ENCODE measurements around the gene FAM81B.
"Not testable (repeated sequence)": the region's sequence is repeated elsewhere in the genome, so short reads cannot be mapped to it uniquely, and the experiment has no call there.

The FAM81B gene

GRCh38 chr5:95375591-95375990, 15.6 kb upstream of the FAM81B start:
- Histone ChIP-seq H3K9me3 (ENCODE audit: control insufficient read depth in 1 of 2, low read length in 2 of 2) (peaks cover 0 to 4% of the 10 kb centered on the region in 2 donors), H3K27me3 (ENCODE audit: low read depth, low read length) (no peaks in the 10 kb centered on the region), H3K27ac (ENCODE audit: low read length) (no peak overlapping the region), H3K4me3 (ENCODE audit: low read depth in 1 of 2, low read length in 2 of 2) (no peak overlapping the region), H3K4me1 (ENCODE audit: control insufficient read depth in 1 of 2, insufficient read depth in 2 of 2, low read length in 2 of 2) (no peaks in the 10 kb centered on the region), H3K36me3 (ENCODE audit: control insufficient read depth in 1 of 2, insufficient read depth in 2 of 2, low read length in 2 of 2) (no peaks in the 10 kb centered on the region)

- H3K36me3 ChIP-seq (ENCODE audit: control insufficient read depth in 1 of 2, insufficient read depth in 2 of 2, low read length in 2 of 2), result no peaks in the 10 kb centered on the region
- no peaks in the 10 kb centered on the region for H3K4me1 ChIP-seq (ENCODE audit: control insufficient read depth in 1 of 2, insufficient read depth in 2 of 2, low read length in 2 of 2)
- no peak overlapping the region for H3K27ac ChIP-seq (ENCODE audit: low read length)
- peaks cover 0 to 4% of the 10 kb centered on the region in 2 donors for H3K9me3 ChIP-seq (ENCODE audit: control insufficient read depth in 1 of 2, low read length in 2 of 2)
- no peak overlapping the region for H3K4me3 ChIP-seq (ENCODE audit: low read depth in 1 of 2, low read length in 2 of 2)
- H3K27me3 ChIP-seq (ENCODE audit: low read depth, low read length), result no peaks in the 10 kb centered on the region
These were observed 12.0 kb upstream of the FAM81B start for GRCh38 chr5:95379133-95379532.

- Histone ChIP-seq H3K36me3 (ENCODE audit: control insufficient read depth in 1 of 2, insufficient read depth in 2 of 2, low read length in 2 of 2) (no peaks in the 10 kb centered on the region), H3K4me1 (ENCODE audit: control insufficient read depth in 1 of 2, insufficient read depth in 2 of 2, low read length in 2 of 2) (no peaks in the 10 kb centered on the region), H3K27me3 (ENCODE audit: low read depth, low read length) (no peaks in the 10 kb centered on the region), H3K9me3 (ENCODE audit: control insufficient read depth in 1 of 2, low read length in 2 of 2) (peaks cover 0 to 4% of the 10 kb centered on the region in 2 donors), H3K4me3 (ENCODE audit: low read depth in 1 of 2, low read length in 2 of 2) (no peak overlapping the region), H3K27ac (ENCODE audit: low read length) (no peak overlapping the region)
These were observed 11.0 kb upstream of the FAM81B start for GRCh38 chr5:95380103-95380628.

GRCh38 chr5:95382801-95383200, 8.4 kb upstream of the FAM81B start:
- Histone ChIP-seq H3K36me3 (ENCODE audit: control insufficient read depth in 1 of 2, insufficient read depth in 2 of 2, low read length in 2 of 2) (no peaks in the 10 kb centered on the region), H3K27ac (ENCODE audit: low read length) (no peak overlapping the region), H3K9me3 (ENCODE audit: control insufficient read depth in 1 of 2, low read length in 2 of 2) (peaks cover 0 to 4% of the 10 kb centered on the region in 2 donors), H3K27me3 (ENCODE audit: low read depth, low read length) (no peaks in the 10 kb centered on the region), H3K4me1 (ENCODE audit: control insufficient read depth in 1 of 2, insufficient read depth in 2 of 2, low read length in 2 of 2) (no peaks in the 10 kb centered on the region), H3K4me3 (ENCODE audit: low read depth in 1 of 2, low read length in 2 of 2) (no peak overlapping the region)

GRCh38 chr5:95384485-95385213, 6.5 kb upstream of the FAM81B start:
- H3K27me3 ChIP-seq (ENCODE audit: low read depth, low read length), result no peaks in the 10 kb centered on the region
- no peak overlapping the region for H3K27ac ChIP-seq (ENCODE audit: low read length)
- H3K4me3 ChIP-seq (ENCODE audit: low read depth in 1 of 2, low read length in 2 of 2), result no peak overlapping the region
- H3K9me3 ChIP-seq (ENCODE audit: control insufficient read depth in 1 of 2, low read length in 2 of 2), result peaks cover 0 to 4% of the 10 kb centered on the region in 2 donors
- H3K36me3 ChIP-seq (ENCODE audit: control insufficient read depth in 1 of 2, insufficient read depth in 2 of 2, low read length in 2 of 2), result no peaks in the 10 kb centered on the region
- no peaks in the 10 kb centered on the region for H3K4me1 ChIP-seq (ENCODE audit: control insufficient read depth in 1 of 2, insufficient read depth in 2 of 2, low read length in 2 of 2)

GRCh38 chr5:95385334-95385733, 5.8 kb upstream of the FAM81B start:
- no peaks in the 10 kb centered on the region for H3K36me3 ChIP-seq (ENCODE audit: control insufficient read depth in 1 of 2, insufficient read depth in 2 of 2, low read length in 2 of 2)
- no peak overlapping the region for H3K4me3 ChIP-seq (ENCODE audit: low read depth in 1 of 2, low read length in 2 of 2)
- H3K9me3 ChIP-seq (ENCODE audit: control insufficient read depth in 1 of 2, low read length in 2 of 2), result no peaks in the 10 kb centered on the region
- no peak overlapping the region for H3K27ac ChIP-seq (ENCODE audit: low read length)
- no peaks in the 10 kb centered on the region for H3K27me3 ChIP-seq (ENCODE audit: low read depth, low read length)
- H3K4me1 ChIP-seq (ENCODE audit: control insufficient read depth in 1 of 2, insufficient read depth in 2 of 2, low read length in 2 of 2), result no peaks in the 10 kb centered on the region

GRCh38 chr5:95391965-95392364, 799 bp downstream of the FAM81B start:
- H3K36me3 ChIP-seq (ENCODE audit: control insufficient read depth in 1 of 2, insufficient read depth in 2 of 2, low read length in 2 of 2); H3K27ac ChIP-seq (ENCODE audit: low read length): not testable (repeated sequence)

GRCh38 chr5:95392593-95393182, 1.5 kb downstream of the FAM81B start:
- Histone ChIP-seq H3K36me3 (ENCODE audit: control insufficient read depth in 1 of 2, insufficient read depth in 2 of 2, low read length in 2 of 2) (no peaks in the 10 kb centered on the region), H3K4me3 (ENCODE audit: low read depth in 1 of 2, low read length in 2 of 2) (no peak overlapping the region), H3K9me3 (ENCODE audit: control insufficient read depth in 1 of 2, low read length in 2 of 2) (no peaks in the 10 kb centered on the region), H3K27ac (ENCODE audit: low read length) (no peak overlapping the region), H3K27me3 (ENCODE audit: low read depth, low read length) (no peaks in the 10 kb centered on the region), H3K4me1 (ENCODE audit: control insufficient read depth in 1 of 2, insufficient read depth in 2 of 2, low read length in 2 of 2) (no peaks in the 10 kb centered on the region)

More at GRCh38 chr5:95391965-95392364, 799 bp downstream of the FAM81B start:
- H3K27me3 ChIP-seq (ENCODE audit: low read depth, low read length); H3K4me1 ChIP-seq (ENCODE audit: control insufficient read depth in 1 of 2, insufficient read depth in 2 of 2, low read length in 2 of 2); H3K9me3 ChIP-seq (ENCODE audit: control insufficient read depth in 1 of 2, low read length in 2 of 2); H3K4me3 ChIP-seq (ENCODE audit: low read depth in 1 of 2, low read length in 2 of 2): not testable (repeated sequence)

GRCh38 chr5:95393279-95393678, 2.1 kb downstream of the FAM81B start:
- H3K4me3 ChIP-seq (ENCODE audit: low read depth in 1 of 2, low read length in 2 of 2), result no peak overlapping the region
- no peaks in the 10 kb centered on the region for H3K9me3 ChIP-seq (ENCODE audit: control insufficient read depth in 1 of 2, low read length in 2 of 2)
- no peaks in the 10 kb centered on the region for H3K27me3 ChIP-seq (ENCODE audit: low read depth, low read length)
- H3K36me3 ChIP-seq (ENCODE audit: control insufficient read depth in 1 of 2, insufficient read depth in 2 of 2, low read length in 2 of 2), result no peaks in the 10 kb centered on the region
- H3K4me1 ChIP-seq (ENCODE audit: control insufficient read depth in 1 of 2, insufficient read depth in 2 of 2, low read length in 2 of 2), result no peaks in the 10 kb centered on the region
- H3K27ac ChIP-seq (ENCODE audit: low read length), result no peak overlapping the region

GRCh38 chr5:95398989-95399388, 7.8 kb downstream of the FAM81B start:
- H3K27ac ChIP-seq (ENCODE audit: low read length), result no peak overlapping the region
- H3K36me3 ChIP-seq (ENCODE audit: control insufficient read depth in 1 of 2, insufficient read depth in 2 of 2, low read length in 2 of 2), result no peaks in the 10 kb centered on the region
- no peaks in the 10 kb centered on the region for H3K9me3 ChIP-seq (ENCODE audit: control insufficient read depth in 1 of 2, low read length in 2 of 2)

GRCh38 chr5:95401626-95402025, 10.5 kb downstream of the FAM81B start:
- H3K4me1 ChIP-seq (ENCODE audit: control insufficient read depth in 1 of 2, insufficient read depth in 2 of 2, low read length in 2 of 2), result no peaks in the 10 kb centered on the region
- H3K9me3 ChIP-seq (ENCODE audit: control insufficient read depth in 1 of 2, low read length in 2 of 2), result no peaks in the 10 kb centered on the region
- no peak overlapping the region for H3K4me3 ChIP-seq (ENCODE audit: low read depth in 1 of 2, low read length in 2 of 2)
- H3K27me3 ChIP-seq (ENCODE audit: low read depth, low read length), result no peaks in the 10 kb centered on the region
- H3K27ac ChIP-seq (ENCODE audit: low read length), result no peak overlapping the region
- H3K36me3 ChIP-seq (ENCODE audit: control insufficient read depth in 1 of 2, insufficient read depth in 2 of 2, low read length in 2 of 2), result no peaks in the 10 kb centered on the region

More at GRCh38 chr5:95398989-95399388, 7.8 kb downstream of the FAM81B start:
- Histone ChIP-seq H3K4me3 (ENCODE audit: low read depth in 1 of 2, low read length in 2 of 2) (no peak overlapping the region), H3K27me3 (ENCODE audit: low read depth, low read length) (no peaks in the 10 kb centered on the region), H3K4me1 (ENCODE audit: control insufficient read depth in 1 of 2, insufficient read depth in 2 of 2, low read length in 2 of 2) (no peaks in the 10 kb centered on the region)

All from muscle layer of duodenum (tissue), 2 donors.